GM12878 (cell line): ENCODE results near the gene ERC2. TPM values are rescaled to one million over a fixed set of nuclear protein-coding genes. Genes with fewer than 3 reads are reported as not detected.

Experiments used
- ATAC-seq: fragments of 200-7000 bp; cut with Tn5 transposase; 3 replicates; pipeline ENCODE4 v1.9.1; 2020; ENCODE audit warnings: mild to moderate bottlenecking, moderate library complexity
- BruUV-seq: library from RNA; stranded (reverse); fragments of 400-500 nt; replicated peaks from 2 replicates; lab custom pipeline; 2021; lab: Mats Ljungman, UMichigan
- CTCF ChIA-PET: fragments of 300-600 bp; sonication (Branson Sonifier 250); formaldehyde crosslinking; extraction: SDS; loops from one replicate; lab custom pipeline; 2021; ENCODE audit warnings: inconsistent platforms; lab: Yijun Ruan, JAX
- POLR2A ChIA-PET: fragments of 350-600 bp; formaldehyde crosslinking; extraction: SDS; loops from one replicate; lab custom pipeline; 2021; ENCODE audit warnings: inconsistent platforms; lab: Charles Lee
- RAD21 ChIA-PET: fragments of 300-600 bp; sonication (Branson Sonifier 250); formaldehyde crosslinking; loops from one replicate; lab custom pipeline; 2023; ENCODE audit warnings: antibody characterized with exemption; ENCODE audit not compliant: unreplicated experiment; lab: Charles Lee
- SMC1A ChIA-PET: fragments of 300-600 bp; sonication (Branson Sonifier 250); formaldehyde crosslinking; loops from one replicate; lab custom pipeline; 2023; ENCODE audit not compliant: unreplicated experiment, uncharacterized antibody; lab: Charles Lee
- DNase-seq: peaks from one replicate; pipeline ENCODE4 v3.0.0-alpha.2; 2011; ENCODE audit warnings: low read depth, low spot score
- FAIRE-seq: peaks from 3 replicates; lab custom pipeline; 2011; peaks lifted over from hg19 to GRCh38; lab: Jason Lieb, UNC
- H2AFZ ChIP-seq: 2 replicates; pipeline ENCODE4 v1.6.0; 2011; ENCODE audit warnings: low read depth, low read length, control low read depth; ENCODE audit not compliant: control insufficient read depth
- H3K27ac ChIP-seq: 2 replicates; pipeline ENCODE4 v1.5.1; 2011; ENCODE audit warnings: control low read depth; ENCODE audit not compliant: control insufficient read depth, insufficient read depth
- H3K27me3 ChIP-seq, 2 experiments: replicated peaks in 1 of 2; 2 replicates each; pipeline versions ENCODE4 v1.6.0 to v1.6.1; 2011; ENCODE audit warnings: low read length in 1 of 2; ENCODE audit not compliant: control insufficient read depth in 2 of 2, insufficient read depth in 2 of 2
- H3K36me3 ChIP-seq, 2 experiments: 2 replicates each; pipeline ENCODE4 v1.5.1; 2011; ENCODE audit warnings: low read length in 1 of 2; ENCODE audit not compliant: control insufficient read depth in 2 of 2, insufficient read depth in 2 of 2
- H3K4me1 ChIP-seq: 2 replicates; pipeline ENCODE4 v1.6.1; 2011; ENCODE audit warnings: mild to moderate bottlenecking, low read length, moderate library complexity, mixed read lengths; ENCODE audit not compliant: control insufficient read depth, insufficient read depth
- H3K4me2 ChIP-seq: 2 replicates; pipeline ENCODE4 v1.6.0; 2011; ENCODE audit warnings: control low read depth; ENCODE audit not compliant: control insufficient read depth, insufficient read depth
- H3K4me3 ChIP-seq: fragments of 200-600 bp; sonication (generic); 2 replicates; pipeline ENCODE4 v1.5.1; 2016
- H3K79me2 ChIP-seq: 2 replicates; pipeline ENCODE4 v1.6.0; 2011; ENCODE audit warnings: low read length; ENCODE audit not compliant: control insufficient read depth, insufficient read depth
- H3K9ac ChIP-seq: 2 replicates; pipeline ENCODE4 v1.8.0; 2011; ENCODE audit warnings: low read length, control low read depth, mixed read lengths; ENCODE audit not compliant: control insufficient read depth, insufficient read depth
- H3K9me3 ChIP-seq: replicated peaks from 3 replicates; pipeline ENCODE4 v1.5.1; 2011; ENCODE audit warnings: mild to moderate bottlenecking, low read length; ENCODE audit not compliant: control insufficient read depth, insufficient read depth
- H4K20me1 ChIP-seq: 2 replicates; pipeline ENCODE4 v1.6.0; 2011; ENCODE audit not compliant: control insufficient read depth, insufficient read depth
- CHD1 ChIP-seq: IDR thresholded peaks from 2 replicates; pipeline ENCODE4 v1.6.1; 2012; ENCODE audit warnings: low read depth, low read length, improper control_type of control experiment
- FOXK2 ChIP-seq: fragments of 450-650 bp; IDR thresholded peaks from 2 replicates; pipeline ENCODE4 v1.6.1; 2017; ENCODE audit warnings: mild to moderate bottlenecking, moderate library complexity
- GATAD2B ChIP-seq: fragments of 450-650 bp; conservative IDR thresholded peaks from 2 replicates; pipeline ENCODE4 v1.6.1; 2017; ENCODE audit warnings: low read depth, mild to moderate bottlenecking, moderate library complexity
- MTA3 ChIP-seq: IDR thresholded peaks from 2 replicates; pipeline ENCODE4 v1.6.1; 2012; ENCODE audit warnings: low read length, inconsistent platforms, borderline replicate concordance
- NFYB ChIP-seq: IDR thresholded peaks from 2 replicates; pipeline ENCODE4 v1.6.1; 2011; ENCODE audit warnings: low read depth, mild to moderate bottlenecking, low read length, improper control_type of control experiment, moderate library complexity; ENCODE audit not compliant: insufficient read depth
- RELA ChIP-seq: fragments of 450-650 bp; IDR thresholded peaks from 2 replicates; pipeline ENCODE4 v1.8.0; 2014; ENCODE audit warnings: borderline replicate concordance; ENCODE audit not compliant: partially characterized antibody
- SMARCA5 ChIP-seq: fragments of 450-650 bp; IDR thresholded peaks from 2 replicates; pipeline ENCODE4 v1.6.1; 2017; ENCODE audit warnings: mild to moderate bottlenecking
- ZNF207 ChIP-seq: fragments of 450-650 bp; IDR thresholded peaks from 2 replicates; pipeline ENCODE4 v1.6.1; 2014; ENCODE audit warnings: antibody characterized with exemption, mild to moderate bottlenecking, borderline replicate concordance
- WGBS: methylation state at CpG from one replicate; pipeline ENCODE4 v1.1.6; 2016; ENCODE audit warnings: low lambda C conversion rate; ENCODE audit not compliant: insufficient replicate concordance, insufficient coverage; ENCODE audit errors: missing lambda C conversion rate; 5-methylcytosine and 5-hydroxymethylcytosine counted together
- in situ Hi-C: fragments of 300-500 bp; cut with MboI; formaldehyde crosslinking; loops from 9 replicates; pipeline ENCODE4 v1.14.3; 2018; ENCODE audit warnings: mixed read lengths
- intact Hi-C: fragments of 100-400 bp; cut with micrococcal nuclease; formaldehyde crosslinking; loops from one replicate; pipeline ENCODE4 v1.14.2; 2022; ENCODE audit not compliant: unreplicated experiment
- polyA plus RNA-seq, 11 experiments: library from polyadenylated mRNA; depleted of rRNA in 4 of 11; unstranded in 6 of 11; stranded (reverse) in 5 of 11; fragments of >200 nt; fragmentation: Nextera tagmentation in 4 of 11; fragmentation: Illumina TruSeq in 1 of 11; extraction: Ambion mirVana in 4 of 11; extraction: Trizol in 1 of 11; gene quantifications; 1 replicate in 1 of 11; 2 replicates in 10 of 11; pipeline versions ENCODE4 v1.2.1 to v1.2.3, GENCODE V29; 2011 to 2016; ENCODE audit warnings: inconsistent platforms in 2 of 11, missing spikeins in 2 of 11, low read depth in 1 of 11
- total RNA-seq, 4 experiments: library from RNA; depleted of rRNA in 3 of 4; stranded (reverse); fragments of >200 nt in 3 of 4; fragmentation: Illumina TruSeq in 1 of 4; extraction: Trizol in 1 of 4; gene quantifications; 2 replicates each; pipeline versions ENCODE4 v1.2.1 to v1.2.3, GENCODE V29; 2013 to 2021
- TF ChIP-seq, protein P1 (sequence below): fragments of 150-350 bp; IDR thresholded peaks from 2 replicates; pipeline ENCODE4 v1.6.1; 2014; ENCODE audit warnings: mild to moderate bottlenecking, low read depth, low read length
- TF ChIP-seq, protein P2 (sequence below): fragments of 450-650 bp; formaldehyde crosslinking; IDR thresholded peaks from 2 replicates; pipeline ENCODE4 v1.4.0; 2020; ENCODE audit warnings: mild to moderate bottlenecking, moderate library complexity
- TF ChIP-seq, protein P3 (sequence below): IDR thresholded peaks from 2 replicates; pipeline ENCODE4 v1.6.1; 2011; ENCODE audit warnings: mild to moderate bottlenecking, low read depth, low read length, moderate library complexity; ENCODE audit not compliant: insufficient replicate concordance

ERC2 gene
- total and polyA plus RNA-seq, 10 of the 15 experiments (the other 5 are each of a cell fraction or from before 2014, with no cell fraction given) = 0.06 to 1.4 (median 0.12) TPM; not detected in 3

DNA sequence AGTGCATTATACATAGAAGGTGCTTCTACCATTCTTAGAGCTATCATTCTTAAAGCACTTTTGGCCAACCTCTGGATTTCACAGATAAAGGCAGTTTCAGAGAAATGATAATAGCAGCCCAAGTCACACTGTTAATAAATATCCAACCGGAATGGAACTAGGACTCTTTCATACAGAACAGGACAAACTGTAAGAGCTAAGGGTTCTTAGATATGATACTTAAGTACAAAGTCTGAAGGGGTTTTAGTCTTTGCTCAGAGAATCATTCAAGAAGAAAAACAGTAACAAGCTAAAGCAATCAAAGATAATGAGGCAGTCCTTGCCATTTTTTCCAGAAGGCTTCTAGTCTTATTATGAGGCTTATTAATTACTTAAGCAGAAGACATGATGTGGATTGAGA is 239.0 kb downstream of the ERC2 start:
- intact Hi-C loops = no loop called here
- H3K9ac ChIP-seq = no peak overlapping the region
- CTCF ChIA-PET = interaction anchor here (0.6 to 0.8 kb wide), 2 partner anchors 12 to 1704 kb away, joined by 4 read pairs; no protein-coding TSS in a partner anchor

More for the DNA sequence above, 239.0 kb downstream of the ERC2 start:
- no TSS peak for BruUV-seq
- no peak overlapping the region for H3K27ac ChIP-seq
- ChIA-PET SMC1A (interaction anchor here (0.6 kb wide), 1 partner anchor 598 kb away, joined by 5 read pairs; no protein-coding TSS in a partner anchor), POLR2A (no interaction called here), RAD21 (interaction anchor here (0.5 kb wide), 1 partner anchor 1416 kb away, joined by 3 read pairs; no protein-coding TSS in a partner anchor)
- H3K4me3 ChIP-seq = no peak overlapping the region
- H3K27me3 ChIP-seq = no peaks in the 10 kb centered on the region; a peak in 1 of 4 replicates
- DNase-seq (no peak), FAIRE-seq (no peak), ATAC-seq (no peak)
- no peaks in the 10 kb centered on the region for H3K9me3 ChIP-seq
- H3K4me2 ChIP-seq = no peak overlapping the region
- TF ChIP-seq RELA (no peak), CHD1 (no peak), FOXK2 (no peak), NFYB (no peak), ZNF207 (no peak), MTA3 (no peak), SMARCA5 (no peak), GATAD2B (no peak)
- TF ChIP-seq, protein P1, sequence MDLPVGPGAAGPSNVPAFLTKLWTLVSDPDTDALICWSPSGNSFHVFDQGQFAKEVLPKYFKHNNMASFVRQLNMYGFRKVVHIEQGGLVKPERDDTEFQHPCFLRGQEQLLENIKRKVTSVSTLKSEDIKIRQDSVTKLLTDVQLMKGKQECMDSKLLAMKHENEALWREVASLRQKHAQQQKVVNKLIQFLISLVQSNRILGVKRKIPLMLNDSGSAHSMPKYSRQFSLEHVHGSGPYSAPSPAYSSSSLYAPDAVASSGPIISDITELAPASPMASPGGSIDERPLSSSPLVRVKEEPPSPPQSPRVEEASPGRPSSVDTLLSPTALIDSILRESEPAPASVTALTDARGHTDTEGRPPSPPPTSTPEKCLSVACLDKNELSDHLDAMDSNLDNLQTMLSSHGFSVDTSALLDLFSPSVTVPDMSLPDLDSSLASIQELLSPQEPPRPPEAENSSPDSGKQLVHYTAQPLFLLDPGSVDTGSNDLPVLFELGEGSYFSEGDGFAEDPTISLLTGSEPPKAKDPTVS = no peak
- TF ChIP-seq, protein P2, sequence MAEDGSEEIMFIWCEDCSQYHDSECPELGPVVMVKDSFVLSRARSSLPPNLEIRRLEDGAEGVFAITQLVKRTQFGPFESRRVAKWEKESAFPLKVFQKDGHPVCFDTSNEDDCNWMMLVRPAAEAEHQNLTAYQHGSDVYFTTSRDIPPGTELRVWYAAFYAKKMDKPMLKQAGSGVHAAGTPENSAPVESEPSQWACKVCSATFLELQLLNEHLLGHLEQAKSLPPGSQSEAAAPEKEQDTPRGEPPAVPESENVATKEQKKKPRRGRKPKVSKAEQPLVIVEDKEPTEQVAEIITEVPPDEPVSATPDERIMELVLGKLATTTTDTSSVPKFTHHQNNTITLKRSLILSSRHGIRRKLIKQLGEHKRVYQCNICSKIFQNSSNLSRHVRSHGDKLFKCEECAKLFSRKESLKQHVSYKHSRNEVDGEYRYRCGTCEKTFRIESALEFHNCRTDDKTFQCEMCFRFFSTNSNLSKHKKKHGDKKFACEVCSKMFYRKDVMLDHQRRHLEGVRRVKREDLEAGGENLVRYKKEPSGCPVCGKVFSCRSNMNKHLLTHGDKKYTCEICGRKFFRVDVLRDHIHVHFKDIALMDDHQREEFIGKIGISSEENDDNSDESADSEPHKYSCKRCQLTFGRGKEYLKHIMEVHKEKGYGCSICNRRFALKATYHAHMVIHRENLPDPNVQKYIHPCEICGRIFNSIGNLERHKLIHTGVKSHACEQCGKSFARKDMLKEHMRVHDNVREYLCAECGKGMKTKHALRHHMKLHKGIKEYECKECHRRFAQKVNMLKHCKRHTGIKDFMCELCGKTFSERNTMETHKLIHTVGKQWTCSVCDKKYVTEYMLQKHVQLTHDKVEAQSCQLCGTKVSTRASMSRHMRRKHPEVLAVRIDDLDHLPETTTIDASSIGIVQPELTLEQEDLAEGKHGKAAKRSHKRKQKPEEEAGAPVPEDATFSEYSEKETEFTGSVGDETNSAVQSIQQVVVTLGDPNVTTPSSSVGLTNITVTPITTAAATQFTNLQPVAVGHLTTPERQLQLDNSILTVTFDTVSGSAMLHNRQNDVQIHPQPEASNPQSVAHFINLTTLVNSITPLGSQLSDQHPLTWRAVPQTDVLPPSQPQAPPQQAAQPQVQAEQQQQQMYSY = no peak
- TF ChIP-seq, protein P3, sequence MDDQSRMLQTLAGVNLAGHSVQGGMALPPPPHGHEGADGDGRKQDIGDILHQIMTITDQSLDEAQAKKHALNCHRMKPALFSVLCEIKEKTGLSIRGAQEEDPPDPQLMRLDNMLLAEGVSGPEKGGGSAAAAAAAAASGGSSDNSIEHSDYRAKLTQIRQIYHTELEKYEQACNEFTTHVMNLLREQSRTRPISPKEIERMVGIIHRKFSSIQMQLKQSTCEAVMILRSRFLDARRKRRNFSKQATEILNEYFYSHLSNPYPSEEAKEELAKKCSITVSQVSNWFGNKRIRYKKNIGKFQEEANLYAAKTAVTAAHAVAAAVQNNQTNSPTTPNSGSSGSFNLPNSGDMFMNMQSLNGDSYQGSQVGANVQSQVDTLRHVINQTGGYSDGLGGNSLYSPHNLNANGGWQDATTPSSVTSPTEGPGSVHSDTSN = no peak
- H3K36me3 ChIP-seq = no peaks in the 10 kb centered on the region
- H4K20me1 ChIP-seq = no peaks in the 10 kb centered on the region
- no peaks in the 10 kb centered on the region for H3K79me2 ChIP-seq
- no peaks in the 10 kb centered on the region for H3K4me1 ChIP-seq
- 0% methylated on average over 1 of the region's 1 CpG for WGBS
- H2AFZ ChIP-seq = no peak overlapping the region
- in situ Hi-C loops = no loop called here
